Bronchial epithelial cell (primary cell): ENCODE results near the gene UBAP1L. TPM values are rescaled to one million over a fixed set of nuclear protein-coding genes. Genes with fewer than 3 reads are reported as not detected.
"Not testable (repeated sequence)": the region's sequence is repeated elsewhere in the genome, so short reads cannot be mapped to it uniquely, and the experiment has no call there.

Experiments used
- DNase-seq: peaks from one replicate; pipeline ENCODE4 v3.0.0-alpha.2; 2010; ENCODE audit warnings: low read depth
- FAIRE-seq: peaks from 2 replicates; lab custom pipeline; 2011; peaks lifted over from hg19 to GRCh38; lab: Jason Lieb, UNC
- H3K27me3 ChIP-seq: 2 replicates; pipeline ENCODE4 v1.5.1; 2011; ENCODE audit warnings: low read length; ENCODE audit not compliant: control insufficient read depth, insufficient read depth
- H3K36me3 ChIP-seq: 2 replicates; pipeline ENCODE4 v1.5.1; 2011; ENCODE audit warnings: low read length; ENCODE audit not compliant: control insufficient read depth, insufficient read depth
- H3K4me3 ChIP-seq: 2 replicates; pipeline ENCODE4 v1.5.1; 2011; ENCODE audit warnings: mild to moderate bottlenecking, low read depth, low read length, control low read depth
- CTCF ChIP-seq: IDR thresholded peaks from 2 replicates; pipeline ENCODE4 v1.5.1; 2011; ENCODE audit warnings: mild to moderate bottlenecking, moderate library complexity, low read length, control low read depth, inconsistent platforms; ENCODE audit not compliant: insufficient read depth, severe bottlenecking
- total RNA-seq: library from RNA; depleted of rRNA; stranded (reverse); fragments of >200 nt; gene quantifications from 2 replicates; pipeline ENCODE4 v1.2.1, GENCODE V29; 2014

Gene UBAP1L
- total RNA-seq, 1 donor from 2014 or later: 1.3 TPM

- no peak for FAIRE-seq
- no peaks in the 10 kb centered on the region for H3K27me3 ChIP-seq
- no peak for TF ChIP-seq CTCF
These were observed 37.6 kb downstream of the UBAP1L start for GRCh38 chr15:65077291-65077980.

GRCh38 chr15:65076486-65077290 is 38.3 kb downstream of the UBAP1L start, which contains the start of gene KBTBD13:
KBTBD13 (plus strand) TSS chr15:65076746; CDS start chr15:65076816, 70 bp downstream.
- no peak for FAIRE-seq

More at GRCh38 chr15:65077291-65077980, 37.6 kb downstream of the UBAP1L start:
- Histone ChIP-seq H3K4me3 (no peak overlapping the region), H3K36me3 (no peaks in the 10 kb centered on the region)
- DNase-seq: no peak

GRCh38 chr15:65075607-65076395 is 39.2 kb downstream of the UBAP1L start:
- not testable (repeated sequence) for H3K27me3 ChIP-seq, H3K36me3 ChIP-seq, DNase-seq, FAIRE-seq, H3K4me3 ChIP-seq

More at GRCh38 chr15:65076486-65077290, 38.3 kb downstream of the UBAP1L start, which contains the start of gene KBTBD13:
- no peak for TF ChIP-seq CTCF
- H3K27me3 ChIP-seq: no peaks in the 10 kb centered on the region
- H3K36me3 ChIP-seq: no peaks in the 10 kb centered on the region
- DNase-seq: no peak
- H3K4me3 ChIP-seq: no peak within 1 kb of the TSS

GRCh38 chr15:65074946-65075345 is 40.1 kb downstream of the UBAP1L start:
- not testable (repeated sequence) for FAIRE-seq, H3K27me3 ChIP-seq, H3K4me3 ChIP-seq, DNase-seq, H3K36me3 ChIP-seq

GRCh38 chr15:65072617-65073016 is 42.4 kb downstream of the UBAP1L start:
- TF ChIP-seq CTCF: no peak
- FAIRE-seq: no peak
- H3K27me3 ChIP-seq: peaks cover 4% of the 10 kb centered on the region

GRCh38 chr15:65072027-65072426 is 43.0 kb downstream of the UBAP1L start:
- TF ChIP-seq CTCF: no peak
- FAIRE-seq (no peak), DNase-seq (no peak)
- Histone ChIP-seq H3K27me3 (peaks cover 9% of the 10 kb centered on the region), H3K4me3 (no peak overlapping the region), H3K36me3 (no peaks in the 10 kb centered on the region)

More at GRCh38 chr15:65072617-65073016, 42.4 kb downstream of the UBAP1L start:
- DNase-seq: no peak
- Histone ChIP-seq H3K4me3 (no peak overlapping the region), H3K36me3 (no peaks in the 10 kb centered on the region)
